22Rv1 (cell line): ENCODE results near the gene GATA6.

Experiments used
- H3K27ac ChIP-seq: fragments of 450-650 bp; 2 replicates; pipeline ENCODE4 v1.5.1; 2017
- ZFX ChIP-seq: fragments of 450-650 bp; IDR thresholded peaks from 2 replicates; pipeline ENCODE4 v1.6.1; 2017; ENCODE audit warnings: antibody characterized with exemption, borderline replicate concordance
- TF ChIP-seq, protein P1 (sequence below): fragments of 450-650 bp; IDR thresholded peaks from 2 replicates; pipeline ENCODE4 v1.5.1; 2017; ENCODE audit warnings: mild to moderate bottlenecking

GATA6 gene

DNA sequence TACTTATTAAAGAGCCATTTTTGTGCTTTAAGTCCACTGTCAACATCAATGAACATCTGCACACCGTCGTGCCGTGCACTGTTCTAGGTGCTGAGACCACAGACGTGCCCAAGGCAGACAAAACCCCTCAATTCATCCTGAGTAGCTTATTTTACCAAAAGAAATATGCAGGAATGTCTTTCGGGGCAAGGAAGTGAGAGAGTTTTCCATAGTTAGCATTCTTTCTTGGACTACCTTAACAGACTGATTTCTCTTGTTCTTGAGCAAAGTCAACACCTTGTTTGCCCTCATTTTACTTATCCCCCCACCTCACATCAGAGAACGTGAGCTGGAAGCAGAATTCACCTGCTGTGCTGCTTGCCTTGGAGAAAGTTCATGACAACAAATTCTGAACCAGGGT, 69.3 kb downstream of the GATA6 start:
- TF ChIP-seq ZFX, result no peak
- H3K27ac ChIP-seq, result no peak overlapping the region

DNA sequence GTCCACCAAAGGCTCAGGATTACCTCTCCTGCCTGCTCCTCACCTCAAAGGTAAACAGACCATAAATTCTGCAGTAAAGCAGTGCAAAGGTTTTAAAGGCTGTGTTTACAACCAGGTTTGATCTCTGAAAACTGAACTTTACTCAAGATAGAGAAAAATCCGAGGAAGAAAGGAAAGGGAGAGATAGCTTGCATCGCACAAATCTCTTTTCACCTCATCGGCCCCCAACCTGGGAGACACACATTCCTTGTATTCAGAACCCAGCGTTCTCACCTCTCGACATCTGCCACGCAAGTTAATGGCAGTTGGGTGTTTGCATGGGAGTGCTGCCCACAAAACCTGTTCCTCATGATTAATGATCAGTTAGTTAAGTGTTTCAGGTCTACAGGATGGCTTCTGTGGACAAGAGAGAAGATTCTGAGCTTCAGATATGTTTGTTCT, 72.6 kb downstream of the GATA6 start:
- H3K27ac ChIP-seq, result no peak overlapping the region
- TF ChIP-seq ZFX, result no peak

DNA sequence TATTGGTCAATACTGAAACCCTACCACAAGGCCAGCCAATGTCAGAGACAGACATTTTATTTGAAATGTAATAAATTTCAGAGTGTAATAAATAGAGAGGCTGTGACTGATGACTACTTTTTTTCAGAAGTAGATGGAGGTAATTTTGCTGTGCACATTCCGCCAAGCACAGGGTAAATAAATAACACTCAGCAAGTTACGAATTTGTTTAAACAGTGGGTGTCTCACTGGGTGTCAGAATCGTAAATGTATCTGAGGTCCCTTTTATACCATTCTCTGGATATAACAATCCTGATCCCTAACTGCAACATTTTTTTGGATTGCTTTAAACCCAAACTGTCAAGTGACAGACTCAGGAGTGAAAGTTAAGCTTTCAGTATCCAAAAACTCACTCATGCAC, 74.1 kb downstream of the GATA6 start:
- no peak for TF ChIP-seq ZFX
- TF ChIP-seq, protein P1, sequence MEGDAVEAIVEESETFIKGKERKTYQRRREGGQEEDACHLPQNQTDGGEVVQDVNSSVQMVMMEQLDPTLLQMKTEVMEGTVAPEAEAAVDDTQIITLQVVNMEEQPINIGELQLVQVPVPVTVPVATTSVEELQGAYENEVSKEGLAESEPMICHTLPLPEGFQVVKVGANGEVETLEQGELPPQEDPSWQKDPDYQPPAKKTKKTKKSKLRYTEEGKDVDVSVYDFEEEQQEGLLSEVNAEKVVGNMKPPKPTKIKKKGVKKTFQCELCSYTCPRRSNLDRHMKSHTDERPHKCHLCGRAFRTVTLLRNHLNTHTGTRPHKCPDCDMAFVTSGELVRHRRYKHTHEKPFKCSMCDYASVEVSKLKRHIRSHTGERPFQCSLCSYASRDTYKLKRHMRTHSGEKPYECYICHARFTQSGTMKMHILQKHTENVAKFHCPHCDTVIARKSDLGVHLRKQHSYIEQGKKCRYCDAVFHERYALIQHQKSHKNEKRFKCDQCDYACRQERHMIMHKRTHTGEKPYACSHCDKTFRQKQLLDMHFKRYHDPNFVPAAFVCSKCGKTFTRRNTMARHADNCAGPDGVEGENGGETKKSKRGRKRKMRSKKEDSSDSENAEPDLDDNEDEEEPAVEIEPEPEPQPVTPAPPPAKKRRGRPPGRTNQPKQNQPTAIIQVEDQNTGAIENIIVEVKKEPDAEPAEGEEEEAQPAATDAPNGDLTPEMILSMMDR, result no peak
- no peak overlapping the region for H3K27ac ChIP-seq

DNA sequence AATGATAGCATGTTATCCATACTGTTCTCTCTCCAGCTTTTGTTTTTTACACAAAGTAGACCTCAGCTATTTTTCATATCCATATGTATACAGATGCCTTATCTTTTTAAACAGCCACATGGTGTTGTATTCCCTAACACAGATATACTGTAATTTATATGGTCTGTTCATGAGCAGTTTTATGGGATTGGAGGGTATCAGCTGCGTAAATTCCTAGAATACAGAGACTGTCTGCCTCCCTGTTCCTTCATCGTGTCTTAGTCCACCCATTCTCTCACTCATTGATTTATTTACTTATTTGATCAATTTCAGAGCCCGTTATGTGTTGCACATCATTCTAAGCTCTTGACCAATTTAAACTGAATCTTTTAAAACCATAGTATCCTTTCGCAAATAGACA, 80.6 kb downstream of the GATA6 start:
- no peak overlapping the region for H3K27ac ChIP-seq
- TF ChIP-seq ZFX, result no peak
- TF ChIP-seq, protein P1, result no peak

DNA sequence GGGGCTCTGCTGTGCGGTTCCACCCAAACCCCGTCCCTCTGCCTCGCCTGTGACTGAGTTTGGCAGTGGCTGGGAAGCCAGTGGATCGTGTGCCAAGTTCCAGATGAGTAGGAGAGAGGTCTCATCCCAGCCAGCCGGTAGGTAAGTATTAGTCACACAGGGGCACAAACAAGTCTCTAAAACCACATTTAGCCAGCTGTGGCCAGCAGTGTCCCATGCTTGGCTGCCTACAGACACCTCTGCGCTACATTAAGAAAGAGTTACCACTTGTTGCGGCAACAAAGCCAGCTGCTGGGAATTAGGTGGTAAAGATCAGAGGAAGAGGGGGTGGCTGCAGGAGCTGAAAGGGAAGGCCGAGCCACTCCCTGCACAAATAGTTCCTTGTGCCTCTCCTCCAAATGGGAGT, 81.2 kb downstream of the GATA6 start:
- TF ChIP-seq ZFX, result no peak
- TF ChIP-seq, protein P1, result no peak
- no peak overlapping the region for H3K27ac ChIP-seq
